K562 (cell line): ENCODE results near the gene KCNH3.

Experiments used
- CBX5 ChIP-seq: IDR thresholded peaks from 2 replicates; pipeline ENCODE4 v1.6.1; 2014; ENCODE audit warnings: low read depth, borderline replicate concordance
- FOXP1 ChIP-seq: sonication (generic); formaldehyde crosslinking; IDR thresholded peaks from 2 replicates; pipeline ENCODE4 v1.8.0; 2022; ENCODE audit warnings: mild to moderate bottlenecking, missing genetic modification reagents
- MITF ChIP-seq: IDR thresholded peaks from 2 replicates; pipeline ENCODE4 v1.6.1; 2014; ENCODE audit warnings: antibody characterized with exemption
- POU5F1 ChIP-seq: fragments of 150-350 bp; IDR thresholded peaks from 2 replicates; pipeline ENCODE4 v1.6.1; 2014; ENCODE audit warnings: borderline replicate concordance, low read length, low read depth, mild to moderate bottlenecking; ENCODE audit not compliant: partially characterized antibody
- REST ChIP-seq, 2 experiments: fragments of 450-650 bp; formaldehyde crosslinking in 1 of 2; IDR thresholded peaks; 2 replicates each; pipeline versions ENCODE4 v1.4.0 to v1.6.1; 2014 to 2020; ENCODE audit warnings: mild to moderate bottlenecking in 2 of 2, borderline replicate concordance in 1 of 2, low read depth in 1 of 2
- RFX7 ChIP-seq: fragments of 250-450 bp; sonication (Bioruptor Pico); IDR thresholded peaks from 2 replicates; pipeline ENCODE4 v1.5.1; 2021; ENCODE audit warnings: mild to moderate bottlenecking
- SP1 ChIP-seq: sonication (generic); formaldehyde crosslinking; IDR thresholded peaks from 2 replicates; pipeline ENCODE4 v1.8.1; 2022; ENCODE audit warnings: mild to moderate bottlenecking, missing genetic modification reagents
- TEAD1 ChIP-seq, 2 experiments: fragments of 450-650 bp in 1 of 2; sonication (generic) in 1 of 2; formaldehyde crosslinking; IDR thresholded peaks; 2 replicates each; pipeline versions ENCODE4 v1.4.0 to v1.8.0; 2020 to 2022; ENCODE audit warnings: mild to moderate bottlenecking in 2 of 2, missing genetic modification reagents in 1 of 2

DNA sequence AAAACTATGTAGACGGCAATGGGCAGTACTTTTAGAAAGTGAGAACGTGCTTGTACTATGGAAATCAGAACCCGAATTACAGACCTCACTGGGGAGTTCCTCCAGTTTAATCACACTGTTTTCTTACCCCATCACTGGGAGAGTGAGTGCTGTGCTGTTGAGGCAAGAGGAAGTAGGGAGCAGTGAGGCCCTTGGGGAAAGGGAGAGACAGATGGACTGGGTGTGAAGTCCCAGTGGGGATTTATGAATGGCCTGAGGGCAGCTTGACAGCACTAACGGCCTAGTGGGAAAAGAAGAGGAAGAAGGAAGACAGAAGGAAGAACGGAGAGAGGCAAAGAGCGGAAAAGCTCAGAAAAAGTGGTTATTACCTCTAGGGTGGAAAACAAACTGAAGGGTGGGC, 23.4 kb downstream of the KCNH3 start:
- TF ChIP-seq CBX5 (no peak), REST (IDR thresholded peaks at IDR 0.05; ENCODE audit: borderline replicate concordance) (no peak), REST (CRISPR knock-in tag; IDR thresholded peaks at IDR 0.05; ENCODE audit: low read depth) (no peak), TEAD1 (CRISPR knock-in tag; IDR thresholded peaks at IDR 0.05) (no peak), FOXP1 (CRISPR knock-in tag) (no peak), POU5F1 (no peak), RFX7 (CRISPR knock-in tag) (no peak), SP1 (CRISPR knock-in tag) (no peak), MITF (no peak)
